ENCODE data around the gene SCMH1.

The SCMH1 gene

DNA sequence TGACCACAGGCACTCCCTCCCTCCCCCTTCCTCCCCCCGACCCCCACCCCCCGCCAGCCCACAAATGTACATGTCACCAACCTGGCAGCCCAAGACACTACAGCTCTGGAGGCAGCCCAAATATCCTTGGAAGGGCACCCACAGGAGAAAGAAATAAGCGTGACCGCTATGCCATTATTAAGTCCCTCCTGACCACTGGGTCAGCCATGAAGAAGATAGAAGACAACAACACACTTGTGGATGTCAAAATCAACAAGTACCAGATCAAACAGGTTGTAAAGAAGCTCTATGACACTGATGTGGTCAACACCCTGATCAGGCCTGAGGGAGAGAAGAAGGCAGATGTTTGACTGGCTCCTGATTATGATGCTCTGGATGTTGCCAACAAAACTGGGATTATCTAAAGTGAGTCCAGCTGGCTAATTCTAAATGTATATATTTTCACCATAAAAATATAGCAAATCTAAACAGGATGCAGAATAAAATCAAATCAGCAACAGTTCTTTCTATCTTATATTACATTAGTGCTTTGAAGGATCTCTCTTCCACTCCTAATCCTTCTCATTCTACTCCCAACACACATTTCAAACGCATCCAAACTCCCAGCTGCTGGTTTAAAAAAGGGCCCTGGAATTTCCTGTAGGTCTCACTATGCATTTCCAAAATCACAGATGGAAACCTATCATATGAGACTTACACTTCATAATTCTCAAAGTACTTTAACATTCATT, 143.2 kb downstream of the SCMH1 start:
- TF ChIP-seq, protein P1, sequence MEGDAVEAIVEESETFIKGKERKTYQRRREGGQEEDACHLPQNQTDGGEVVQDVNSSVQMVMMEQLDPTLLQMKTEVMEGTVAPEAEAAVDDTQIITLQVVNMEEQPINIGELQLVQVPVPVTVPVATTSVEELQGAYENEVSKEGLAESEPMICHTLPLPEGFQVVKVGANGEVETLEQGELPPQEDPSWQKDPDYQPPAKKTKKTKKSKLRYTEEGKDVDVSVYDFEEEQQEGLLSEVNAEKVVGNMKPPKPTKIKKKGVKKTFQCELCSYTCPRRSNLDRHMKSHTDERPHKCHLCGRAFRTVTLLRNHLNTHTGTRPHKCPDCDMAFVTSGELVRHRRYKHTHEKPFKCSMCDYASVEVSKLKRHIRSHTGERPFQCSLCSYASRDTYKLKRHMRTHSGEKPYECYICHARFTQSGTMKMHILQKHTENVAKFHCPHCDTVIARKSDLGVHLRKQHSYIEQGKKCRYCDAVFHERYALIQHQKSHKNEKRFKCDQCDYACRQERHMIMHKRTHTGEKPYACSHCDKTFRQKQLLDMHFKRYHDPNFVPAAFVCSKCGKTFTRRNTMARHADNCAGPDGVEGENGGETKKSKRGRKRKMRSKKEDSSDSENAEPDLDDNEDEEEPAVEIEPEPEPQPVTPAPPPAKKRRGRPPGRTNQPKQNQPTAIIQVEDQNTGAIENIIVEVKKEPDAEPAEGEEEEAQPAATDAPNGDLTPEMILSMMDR (conservative IDR thresholded peaks at IDR 0.05; ENCODE audit: low read depth, low read length) = no peak
- DNase-seq (ENCODE audit: low read depth) = no peak
- H3K4me3 ChIP-seq (ENCODE audit: low read depth, low read length) = no peak overlapping the region

GRCh38 chr1:41097105-41097504, 145.0 kb downstream of the SCMH1 start:
- DNase-seq (ENCODE audit: low read depth) = peak; percentile 27
- TF ChIP-seq, protein P1 (conservative IDR thresholded peaks at IDR 0.05; ENCODE audit: low read depth, low read length) = no peak
- H3K4me3 ChIP-seq (ENCODE audit: low read depth, low read length) = no peak overlapping the region

- TF ChIP-seq, protein P1 (conservative IDR thresholded peaks at IDR 0.05; ENCODE audit: low read depth, low read length) = no peak
- no peak for DNase-seq (ENCODE audit: low read depth)
- H3K4me3 ChIP-seq (ENCODE audit: low read depth, low read length) = no peak overlapping the region
Observed at GRCh38 chr1:41093826-41094225, 148.3 kb downstream of the SCMH1 start.

DNA sequence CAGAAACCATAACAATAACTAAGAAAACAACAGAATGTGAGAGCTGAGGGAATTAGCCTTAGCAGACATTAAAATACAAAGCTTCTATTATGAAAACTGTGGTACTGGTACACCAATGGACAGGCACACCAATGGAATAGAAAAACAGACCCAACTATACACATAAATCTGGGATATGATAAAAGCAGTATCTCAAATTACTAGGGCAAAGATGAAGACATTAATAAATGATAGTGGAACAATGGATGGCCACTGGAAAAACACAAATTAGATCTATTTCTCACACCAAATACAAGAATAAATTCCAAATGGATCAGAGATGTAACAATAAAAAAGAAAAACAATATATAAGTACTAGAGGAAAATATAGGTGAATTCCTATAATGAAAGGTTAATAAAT, 155.2 kb downstream of the SCMH1 start:
- no peak overlapping the region for H3K4me3 ChIP-seq (ENCODE audit: low read depth, low read length)
- TF ChIP-seq, protein P1 (conservative IDR thresholded peaks at IDR 0.05; ENCODE audit: low read depth, low read length) = no peak
- no peak for DNase-seq (ENCODE audit: low read depth)

- TF ChIP-seq, protein P1 (conservative IDR thresholded peaks at IDR 0.05; ENCODE audit: low read depth, low read length) = no peak
- DNase-seq (ENCODE audit: low read depth) = no peak
- H3K4me3 ChIP-seq (ENCODE audit: low read depth, low read length) = no peak overlapping the region
Observed at GRCh38 chr1:41078616-41079015, 163.5 kb downstream of the SCMH1 start.

- H3K4me3 ChIP-seq (ENCODE audit: low read depth, low read length) = no peak overlapping the region
- TF ChIP-seq, protein P1 (conservative IDR thresholded peaks at IDR 0.05; ENCODE audit: low read depth, low read length) = no peak
Observed at GRCh38 chr1:41078193-41078592, 163.9 kb downstream of the SCMH1 start.

DNA sequence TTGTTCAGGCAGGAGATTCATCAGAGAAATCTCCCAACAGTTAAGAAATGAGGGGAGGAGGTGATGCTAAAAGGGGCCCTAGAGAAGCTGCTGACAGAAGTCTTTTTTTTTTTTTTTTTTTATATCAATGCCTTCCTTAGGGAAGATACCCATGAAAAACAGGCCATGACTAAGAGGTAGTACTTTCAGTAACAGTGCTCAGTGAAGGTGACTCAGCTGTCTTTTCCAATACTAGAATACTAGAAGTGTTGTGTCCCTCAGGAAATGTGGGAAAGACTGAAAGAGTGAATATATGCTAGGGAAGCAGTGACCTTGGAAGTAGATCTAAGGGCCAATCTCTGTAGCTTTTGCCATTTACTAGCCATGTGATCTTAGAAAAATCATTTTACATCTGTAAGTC, 168.1 kb downstream of the SCMH1 start:
- DNase-seq (ENCODE audit: low read depth) = peak; percentile 41
- H3K4me3 ChIP-seq (ENCODE audit: low read depth, low read length) = no peak overlapping the region
- TF ChIP-seq, protein P1 (conservative IDR thresholded peaks at IDR 0.05; ENCODE audit: low read depth, low read length) = no peak

More at GRCh38 chr1:41078193-41078592, 163.9 kb downstream of the SCMH1 start:
- no peak for DNase-seq (ENCODE audit: low read depth)
